Colonic mucosa (tissue), 4 donors: ENCODE measurements around the gene GTPBP3. TPM values are rescaled to one million over a fixed set of nuclear protein-coding genes. Genes with fewer than 3 reads are reported as not detected.

Source experiments
- DNase-seq: peaks from one replicate; pipeline ENCODE4 v3.0.0-alpha.2; 2020
- H3K27ac ChIP-seq: fragments of 200-600 bp; one replicate; pipeline ENCODE4 v1.8.0; 2021
- H3K27me3 ChIP-seq: fragments of 200-600 bp; one replicate; pipeline ENCODE4 v1.8.0; 2021
- H3K36me3 ChIP-seq: fragments of 200-600 bp; one replicate; pipeline ENCODE4 v1.8.0; 2021
- H3K4me1 ChIP-seq: fragments of 200-600 bp; one replicate; pipeline ENCODE4 v1.8.0; 2021; ENCODE audit warnings: mild to moderate bottlenecking
- H3K4me3 ChIP-seq: fragments of 200-600 bp; one replicate; pipeline ENCODE4 v1.8.0; 2021
- H3K9ac ChIP-seq, 2 donors: one replicate each; pipeline ENCODE4 v1.7.0; 2013; ENCODE audit warnings: control low read depth in 2 of 2, low read depth in 2 of 2, low read length in 2 of 2
- H3K9me3 ChIP-seq: fragments of 200-600 bp; one replicate; pipeline ENCODE4 v1.8.0; 2021
- intact Hi-C: fragments of 100-400 bp; cut with DNase I; formaldehyde crosslinking; loops from one replicate; pipeline ENCODE4 v1.14.1; 2022
- total RNA-seq, 2 donors: library from RNA; stranded (reverse); fragmentation: NEBNext Ultra II Directional in 1 of 2; extraction: Animal tissue kit (Norgen Biotek cat#: 25700) in 1 of 2; gene quantifications; one replicate each; pipeline ENCODE4 v1.2.1, GENCODE V29; 2021
- TF ChIP-seq, protein P1 (sequence below): fragments of 200-600 bp; IDR thresholded peaks from one replicate; pipeline ENCODE4 v1.8.0; 2022; ENCODE audit warnings: antibody characterized with exemption, mild to moderate bottlenecking
- donor health status: healthy.
- donor health status: DM: no; HTN: no; CAD: no.
- donor health status: DM: no; HTN: no; CAD: no.

Gene GTPBP3
- total RNA-seq, 2 donors from 2014 or later = 15.4 to 26.9 TPM

- peaks cover 4% of the 10 kb centered on the region for H3K4me1 ChIP-seq
- TF ChIP-seq, protein P1, sequence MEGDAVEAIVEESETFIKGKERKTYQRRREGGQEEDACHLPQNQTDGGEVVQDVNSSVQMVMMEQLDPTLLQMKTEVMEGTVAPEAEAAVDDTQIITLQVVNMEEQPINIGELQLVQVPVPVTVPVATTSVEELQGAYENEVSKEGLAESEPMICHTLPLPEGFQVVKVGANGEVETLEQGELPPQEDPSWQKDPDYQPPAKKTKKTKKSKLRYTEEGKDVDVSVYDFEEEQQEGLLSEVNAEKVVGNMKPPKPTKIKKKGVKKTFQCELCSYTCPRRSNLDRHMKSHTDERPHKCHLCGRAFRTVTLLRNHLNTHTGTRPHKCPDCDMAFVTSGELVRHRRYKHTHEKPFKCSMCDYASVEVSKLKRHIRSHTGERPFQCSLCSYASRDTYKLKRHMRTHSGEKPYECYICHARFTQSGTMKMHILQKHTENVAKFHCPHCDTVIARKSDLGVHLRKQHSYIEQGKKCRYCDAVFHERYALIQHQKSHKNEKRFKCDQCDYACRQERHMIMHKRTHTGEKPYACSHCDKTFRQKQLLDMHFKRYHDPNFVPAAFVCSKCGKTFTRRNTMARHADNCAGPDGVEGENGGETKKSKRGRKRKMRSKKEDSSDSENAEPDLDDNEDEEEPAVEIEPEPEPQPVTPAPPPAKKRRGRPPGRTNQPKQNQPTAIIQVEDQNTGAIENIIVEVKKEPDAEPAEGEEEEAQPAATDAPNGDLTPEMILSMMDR = no peak
- intact Hi-C loops = no loop called here
- H3K4me3 ChIP-seq = no peak overlapping the region
- DNase-seq = no peak
- no peak overlapping the region for H3K9ac ChIP-seq
- peaks cover 15% of the 10 kb centered on the region for H3K36me3 ChIP-seq
- no peak overlapping the region for H3K27ac ChIP-seq
- H3K27me3 ChIP-seq = peaks cover 2% of the 10 kb centered on the region
- no peaks in the 10 kb centered on the region for H3K9me3 ChIP-seq
These were observed 13.4 kb upstream of the GTPBP3 start for GRCh38 chr19:17323964-17324332.

- H3K4me1 ChIP-seq = peaks cover 9% of the 10 kb centered on the region
- DNase-seq = no peak
- TF ChIP-seq, protein P1 = no peak
- intact Hi-C loops = no loop called here
- no peak overlapping the region for H3K27ac ChIP-seq
- H3K9me3 ChIP-seq = no peaks in the 10 kb centered on the region
- H3K9ac ChIP-seq = no peak overlapping the region
- H3K4me3 ChIP-seq = no peak overlapping the region
- peaks cover 15% of the 10 kb centered on the region for H3K36me3 ChIP-seq
- H3K27me3 ChIP-seq = peaks cover 8% of the 10 kb centered on the region
These were observed 12.8 kb upstream of the GTPBP3 start for GRCh38 chr19:17324357-17325114.

GRCh38 chr19:17325133-17325532 lies 12.2 kb upstream of the GTPBP3 start:
- Histone ChIP-seq H3K27ac (no peak overlapping the region), H3K36me3 (peaks cover 13% of the 10 kb centered on the region), H3K9ac (no peak overlapping the region), H3K9me3 (no peaks in the 10 kb centered on the region), H3K4me1 (peaks cover 11% of the 10 kb centered on the region), H3K4me3 (no peak overlapping the region), H3K27me3 (peaks cover 10% of the 10 kb centered on the region)
- intact Hi-C loops = no loop called here
- TF ChIP-seq, protein P1 = no peak
- DNase-seq = no peak

DNA sequence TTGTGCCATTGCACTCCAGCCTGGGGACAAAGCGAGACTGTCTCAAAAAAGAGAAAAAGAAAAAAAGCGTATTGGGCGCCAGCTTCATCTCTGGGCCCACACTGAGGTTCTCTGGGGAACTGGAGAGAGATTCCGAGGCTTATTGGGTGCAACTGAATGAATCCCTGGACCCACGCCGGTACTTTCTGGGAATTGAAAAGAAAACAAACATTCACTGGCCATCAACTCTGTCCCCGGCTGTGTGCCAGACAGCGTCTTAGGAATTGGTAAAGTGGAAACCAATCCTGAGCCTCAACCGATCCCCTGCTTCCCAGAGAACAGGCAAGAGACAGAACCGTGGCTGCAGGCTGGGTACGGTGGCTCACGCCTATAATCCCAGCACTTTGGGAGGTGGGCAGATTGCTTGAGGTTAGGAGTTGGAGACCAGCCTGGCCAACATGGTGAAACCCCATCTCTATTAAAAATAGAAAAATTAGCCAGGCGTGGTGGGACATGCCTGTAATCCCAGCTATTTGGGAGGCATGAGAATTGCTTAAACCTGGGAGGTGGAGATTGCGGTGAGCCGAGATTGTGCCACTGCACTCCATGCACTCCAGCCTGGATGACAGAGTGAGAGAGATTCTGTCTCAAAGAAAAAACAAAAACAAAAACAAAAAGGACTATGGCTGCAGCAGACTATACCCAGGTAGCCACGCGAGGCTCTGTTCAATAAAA lies 11.3 kb upstream of the GTPBP3 start:
- TF ChIP-seq, protein P1 = no peak
- Histone ChIP-seq H3K4me3 (no peak overlapping the region), H3K36me3 (peaks cover 7% of the 10 kb centered on the region), H3K27ac (no peak overlapping the region), H3K4me1 (peaks cover 11% of the 10 kb centered on the region), H3K9me3 (no peaks in the 10 kb centered on the region), H3K9ac (no peak overlapping the region), H3K27me3 (peaks cover 10% of the 10 kb centered on the region)
- DNase-seq = no peak
- intact Hi-C loops = no loop called here

DNA sequence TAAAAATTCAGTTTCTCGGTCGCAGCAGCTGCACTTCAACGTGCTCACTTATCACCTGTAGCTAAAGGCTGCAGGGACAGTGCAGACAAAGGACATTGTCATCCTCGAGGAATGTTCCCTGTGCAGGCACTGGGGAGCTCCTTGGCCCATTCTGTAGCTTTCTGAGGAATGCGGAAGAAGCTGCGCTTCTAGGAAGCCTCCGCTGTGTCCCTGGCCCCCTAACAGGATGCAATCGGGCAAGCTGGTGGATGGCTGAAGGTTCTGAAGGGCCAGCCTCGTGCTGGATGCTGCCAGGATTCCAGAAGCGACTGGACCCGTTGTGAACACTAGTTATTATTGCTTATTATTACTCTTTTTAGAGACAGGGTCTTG lies 10.8 kb upstream of the GTPBP3 start:
- H3K27me3 ChIP-seq = peaks cover 10% of the 10 kb centered on the region
- no peak overlapping the region for H3K9ac ChIP-seq
- H3K4me1 ChIP-seq = peaks cover 11% of the 10 kb centered on the region
- DNase-seq = no peak
- H3K27ac ChIP-seq = no peak overlapping the region
- no peaks in the 10 kb centered on the region for H3K9me3 ChIP-seq
- TF ChIP-seq, protein P1 = no peak
- peaks cover 4% of the 10 kb centered on the region for H3K36me3 ChIP-seq
- intact Hi-C loops = no loop called here
- no peak overlapping the region for H3K4me3 ChIP-seq
